Peyer's patch (tissue), 4 donors: ENCODE measurements around the gene RFX4. TPM values are rescaled to one million over a fixed set of nuclear protein-coding genes. Genes with fewer than 3 reads are reported as not detected.

Source experiments
- DNase-seq, 3 donors: peaks; one replicate each; pipeline ENCODE4 v3.0.0-alpha.2; 2017 to 2019
- H3K27ac ChIP-seq, 4 donors: fragments of 200-600 bp; sonication (generic); one replicate each; pipeline ENCODE4 v1.5.1; 2016 to 2019
- H3K27me3 ChIP-seq, 2 donors: fragments of 200-600 bp; sonication (generic); one replicate each; pipeline ENCODE4 v1.5.1; 2019
- H3K36me3 ChIP-seq, 3 donors: fragments of 200-600 bp; sonication (generic); one replicate each; pipeline ENCODE4 v1.5.1; 2016 to 2019
- H3K4me1 ChIP-seq, 4 donors: fragments of 200-600 bp; sonication (generic); one replicate each; pipeline ENCODE4 v1.5.1; 2016 to 2019
- H3K4me3 ChIP-seq, 4 donors: fragments of 200-600 bp; sonication (generic); 1 replicate in 3 of 4; 2 replicates in 1 of 4; pipeline ENCODE4 v1.5.1; 2016 to 2019; ENCODE audit warnings: mild to moderate bottlenecking in 1 of 4
- H3K9me3 ChIP-seq, 4 donors: fragments of 200-600 bp; sonication (generic); one replicate each; pipeline ENCODE4 v1.5.1; 2016 to 2019; ENCODE audit warnings: mild to moderate bottlenecking in 1 of 4
- CTCF ChIP-seq, 6 experiments: fragments of 450-650 bp in 4 of 6; fragments of 200-600 bp in 2 of 6; sonication (generic) in 1 of 6; IDR thresholded peaks; one replicate each; pipeline ENCODE4 v1.5.1; 2017 to 2019; ENCODE audit warnings: antibody characterized with exemption in 6 of 6, mild to moderate bottlenecking in 3 of 6, moderate library complexity in 1 of 6
- POLR2A ChIP-seq, 2 donors: fragments of 450-650 bp; IDR thresholded peaks; one replicate each; pipeline ENCODE4 v1.5.1; 2017; ENCODE audit warnings: antibody characterized with exemption in 2 of 2, mild to moderate bottlenecking in 2 of 2, moderate library complexity in 2 of 2
- total RNA-seq, 4 donors: library from RNA; depleted of rRNA; stranded (reverse); fragments of >200 nt; gene quantifications; one replicate each; pipeline ENCODE4 v1.1.0, GENCODE V29; 2016

RFX4 gene
- total RNA-seq, 4 donors from 2014 or later: not detected

DNA sequence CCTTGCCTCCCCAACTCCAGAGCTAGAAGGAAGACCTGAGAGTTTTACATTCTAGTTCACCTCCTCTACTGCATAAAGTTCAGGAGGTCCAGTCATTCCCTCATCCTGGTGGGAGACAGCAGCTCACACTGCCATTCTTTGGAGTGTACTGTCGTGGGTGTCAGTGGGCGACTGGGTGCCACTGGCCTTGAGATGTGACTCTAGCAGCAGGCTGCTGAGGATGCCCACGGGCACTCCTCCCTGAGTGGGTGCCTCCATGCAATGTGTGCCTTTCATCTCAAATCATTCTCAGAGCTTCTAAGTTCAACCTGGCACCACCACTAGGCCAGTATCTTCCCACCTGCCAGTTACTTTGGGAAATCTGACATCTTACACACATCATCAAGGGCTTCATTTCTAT, 12.5 kb downstream of the RFX4 start:
- Histone ChIP-seq H3K27me3 (no peaks in the 10 kb centered on the region), H3K4me3 (no peak overlapping the region), H3K27ac (no peak overlapping the region), H3K9me3 (no peaks in the 10 kb centered on the region), H3K4me1 (no peaks in the 10 kb centered on the region), H3K36me3 (no peaks in the 10 kb centered on the region)
- no peak for DNase-seq
- TF ChIP-seq CTCF (IDR thresholded peaks at IDR 0.05): no peak
- TF ChIP-seq POLR2A (IDR thresholded peaks at IDR 0.05): no peak

DNA sequence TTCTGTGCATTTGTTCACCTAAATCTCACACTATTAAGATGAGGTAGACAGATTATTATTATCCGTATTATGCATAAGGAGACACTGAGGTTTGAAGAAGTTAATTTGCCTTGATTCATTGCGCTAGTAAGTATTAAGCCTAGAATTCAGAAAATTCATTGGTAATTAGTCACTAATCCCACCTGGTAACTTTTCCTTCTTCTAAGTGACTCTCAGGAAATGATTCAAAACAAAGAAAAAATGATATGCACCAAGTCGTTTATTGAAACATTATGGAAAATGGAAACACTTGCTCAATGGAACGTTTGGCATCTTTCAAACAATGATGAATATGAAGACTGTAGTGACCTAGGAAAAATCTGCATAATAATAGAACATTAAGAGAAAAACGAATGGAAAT, 15.2 kb downstream of the RFX4 start:
- TF ChIP-seq CTCF (IDR thresholded peaks at IDR 0.05) (no peak), POLR2A (IDR thresholded peaks at IDR 0.05) (no peak)
- H3K9me3 ChIP-seq: peaks cover 0 to 4% (median 0%) of the 10 kb centered on the region in 4 donors
- no peaks in the 10 kb centered on the region for H3K4me1 ChIP-seq
- no peaks in the 10 kb centered on the region for H3K36me3 ChIP-seq
- DNase-seq: no peak
- H3K4me3 ChIP-seq: no peak overlapping the region
- H3K27me3 ChIP-seq: no peaks in the 10 kb centered on the region
- no peak overlapping the region for H3K27ac ChIP-seq

- H3K9me3 ChIP-seq: peaks cover 0 to 4% (median 0%) of the 10 kb centered on the region in 4 donors
- no peak for DNase-seq
- TF ChIP-seq POLR2A (IDR thresholded peaks at IDR 0.05): no peak
- no peak for TF ChIP-seq CTCF (IDR thresholded peaks at IDR 0.05)
- no peaks in the 10 kb centered on the region for H3K27me3 ChIP-seq
- no peak overlapping the region for H3K27ac ChIP-seq
- H3K4me3 ChIP-seq: no peak overlapping the region
- H3K4me1 ChIP-seq: no peaks in the 10 kb centered on the region
- no peaks in the 10 kb centered on the region for H3K36me3 ChIP-seq
Measured at GRCh38 chr12:106599302-106599701, 16.5 kb downstream of the RFX4 start.

DNA sequence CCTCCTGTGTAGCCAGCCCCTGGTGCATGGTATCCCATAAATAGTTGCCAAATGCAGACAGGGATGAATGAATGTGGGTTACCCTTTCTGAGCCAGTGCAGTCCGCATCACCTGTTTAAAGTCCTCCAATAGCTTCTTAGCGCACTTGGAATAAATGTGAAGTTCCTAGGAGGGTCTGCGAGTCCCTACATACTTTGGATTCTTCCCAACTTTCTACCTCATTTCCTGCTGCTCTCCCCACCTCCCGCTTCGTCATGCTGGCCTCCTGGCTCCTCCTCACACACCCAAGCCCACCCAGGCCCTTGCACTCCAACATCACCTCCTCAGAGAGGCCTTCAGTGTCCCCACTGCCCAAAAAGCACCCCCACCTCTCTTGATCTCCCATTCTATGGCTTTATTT, 17.7 kb downstream of the RFX4 start:
- H3K36me3 ChIP-seq: no peaks in the 10 kb centered on the region
- H3K27ac ChIP-seq: no peak overlapping the region
- no peaks in the 10 kb centered on the region for H3K4me1 ChIP-seq
- no peak for DNase-seq
- H3K9me3 ChIP-seq: peaks cover 0 to 4% (median 0%) of the 10 kb centered on the region in 4 donors
- TF ChIP-seq POLR2A (IDR thresholded peaks at IDR 0.05): no peak
- no peak for TF ChIP-seq CTCF (IDR thresholded peaks at IDR 0.05)
- no peak overlapping the region for H3K4me3 ChIP-seq
- no peaks in the 10 kb centered on the region for H3K27me3 ChIP-seq

- Histone ChIP-seq H3K4me3 (no peak overlapping the region), H3K4me1 (no peaks in the 10 kb centered on the region), H3K27me3 (no peaks in the 10 kb centered on the region), H3K9me3 (peaks cover 0 to 4% (median 0%) of the 10 kb centered on the region in 4 donors), H3K27ac (no peak overlapping the region), H3K36me3 (no peaks in the 10 kb centered on the region)
- no peak for DNase-seq
- TF ChIP-seq POLR2A (IDR thresholded peaks at IDR 0.05): no peak
- TF ChIP-seq CTCF (IDR thresholded peaks at IDR 0.05): no peak
Measured at GRCh38 chr12:106601031-106601430, 18.2 kb downstream of the RFX4 start.

GRCh38 chr12:106601496-106601895, 18.7 kb downstream of the RFX4 start:
- H3K9me3 ChIP-seq: peaks cover 0 to 4% (median 0%) of the 10 kb centered on the region in 4 donors
- H3K4me3 ChIP-seq: no peak overlapping the region
- no peaks in the 10 kb centered on the region for H3K4me1 ChIP-seq
- TF ChIP-seq POLR2A (IDR thresholded peaks at IDR 0.05): no peak
- TF ChIP-seq CTCF (IDR thresholded peaks at IDR 0.05): no peak
- DNase-seq: no peak
- H3K27me3 ChIP-seq: no peaks in the 10 kb centered on the region
- H3K27ac ChIP-seq: no peak overlapping the region
- no peaks in the 10 kb centered on the region for H3K36me3 ChIP-seq
